DND-41 (cell line): ENCODE data around the gene P2RX5.
A peak's percentile ranks its signal among the peaks of the same experiment; 100 is the strongest.

Experiments
- ATAC-seq: fragments of 200-7000 bp; cut with Tn5 transposase; 3 replicates; pipeline ENCODE4 v1.9.1; 2021; ENCODE audit warnings: low read depth; ENCODE audit not compliant: insufficient read depth
- DNase-seq: peaks from one replicate; pipeline ENCODE4 v3.0.0-alpha.2; 2020
- H2AFZ ChIP-seq: 2 replicates; pipeline ENCODE4 v1.6.0; 2012; ENCODE audit warnings: low read depth, low read length
- H3K27ac ChIP-seq: 2 replicates; pipeline ENCODE4 v1.5.1; 2012; ENCODE audit warnings: low read length, inconsistent platforms
- H3K27me3 ChIP-seq: fragments of 200-600 bp; sonication (generic); 2 replicates; pipeline ENCODE4 v1.6.0; 2012; ENCODE audit warnings: low read length, mild to moderate bottlenecking, inconsistent platforms; ENCODE audit not compliant: insufficient read depth, poor library complexity
- H3K36me3 ChIP-seq: 2 replicates; pipeline ENCODE4 v1.5.1; 2012; ENCODE audit warnings: low read length, inconsistent platforms; ENCODE audit not compliant: insufficient read depth
- H3K4me1 ChIP-seq: 2 replicates; pipeline ENCODE4 v1.5.1; 2012; ENCODE audit warnings: mild to moderate bottlenecking, low read length; ENCODE audit not compliant: insufficient read depth
- H3K4me2 ChIP-seq: 2 replicates; pipeline ENCODE4 v1.6.0; 2012; ENCODE audit warnings: mild to moderate bottlenecking, moderate library complexity, low read length, inconsistent platforms; ENCODE audit not compliant: insufficient read depth
- H3K4me3 ChIP-seq, 2 experiments: fragments of 200-600 bp in 1 of 2; shearing (Covaris generic) in 1 of 2; 2 replicates each; pipeline ENCODE4 v1.5.1; 2012 to 2016; ENCODE audit warnings: inconsistent platforms in 2 of 2, low read length in 2 of 2, mild to moderate bottlenecking in 2 of 2, low read depth in 1 of 2, moderate library complexity in 1 of 2
- H3K79me2 ChIP-seq: 2 replicates; pipeline ENCODE4 v1.6.0; 2012; ENCODE audit warnings: low read length, inconsistent platforms; ENCODE audit not compliant: insufficient read depth
- H3K9ac ChIP-seq: 2 replicates; pipeline ENCODE4 v1.6.0; 2012; ENCODE audit warnings: low read depth, mild to moderate bottlenecking, inconsistent platforms, low read length, moderate library complexity
- H3K9me3 ChIP-seq: 2 replicates; pipeline ENCODE4 v1.5.1; 2012; ENCODE audit warnings: low read length, moderate library complexity, mild to moderate bottlenecking, inconsistent platforms; ENCODE audit not compliant: insufficient read depth, severe bottlenecking
- H4K20me1 ChIP-seq: 2 replicates; pipeline ENCODE4 v1.6.0; 2012; ENCODE audit warnings: low read length; ENCODE audit not compliant: insufficient read depth
- EZH2 ChIP-seq: IDR thresholded peaks from 3 replicates; pipeline ENCODE4 v1.6.1; 2012; ENCODE audit warnings: borderline replicate concordance, low read depth, mild to moderate bottlenecking, moderate library complexity, low read length, inconsistent platforms; ENCODE audit not compliant: severe bottlenecking
- TF ChIP-seq, protein P1 (sequence below): IDR thresholded peaks from 2 replicates; pipeline ENCODE4 v1.5.1; 2012; ENCODE audit warnings: borderline replicate concordance, low read length, moderate library complexity, mild to moderate bottlenecking; ENCODE audit not compliant: poor library complexity, severe bottlenecking; ENCODE audit errors: extremely low read depth

P2RX5 gene

DNA sequence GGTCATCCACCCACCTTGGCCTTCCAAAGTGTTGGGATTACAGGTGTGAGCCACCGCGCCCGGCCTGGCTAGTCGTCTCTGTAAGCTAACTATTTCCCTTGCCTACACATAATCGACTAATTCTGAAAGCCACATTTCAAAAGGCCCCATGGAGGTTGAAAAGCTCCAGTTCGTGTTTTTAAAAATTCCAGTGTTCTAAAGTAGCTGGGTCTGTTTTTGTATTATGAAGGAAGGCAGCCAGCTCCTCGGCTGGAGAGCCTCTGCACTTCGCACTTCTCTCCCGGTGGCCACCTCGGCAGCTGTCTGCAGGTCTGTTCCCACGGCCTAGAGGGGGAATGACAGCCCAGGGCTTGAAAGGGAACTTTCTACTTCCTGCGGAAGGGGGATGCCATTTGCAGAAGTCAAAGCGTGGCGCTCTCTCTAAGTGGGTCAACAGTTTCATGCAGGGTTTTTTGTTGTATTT is 44.7 kb upstream of the P2RX5 start:
- Histone ChIP-seq H3K27ac (peak overlapping the region; percentile 83), H3K9ac (peak overlapping the region; percentile 48), H3K27me3 (no peaks in the 10 kb centered on the region), H3K4me1 (peaks cover 46% of the 10 kb centered on the region), H3K4me2 (peak overlapping the region; percentile 24; the same call in 1 of the 2 replicates), H3K36me3 (no peaks in the 10 kb centered on the region), H4K20me1 (no peaks in the 10 kb centered on the region), H2AFZ (peak overlapping the region; percentile 50), H3K9me3 (no peaks in the 10 kb centered on the region), H3K4me3 (no peak overlapping the region), H3K79me2 (no peaks in the 10 kb centered on the region)
- TF ChIP-seq, protein P1, sequence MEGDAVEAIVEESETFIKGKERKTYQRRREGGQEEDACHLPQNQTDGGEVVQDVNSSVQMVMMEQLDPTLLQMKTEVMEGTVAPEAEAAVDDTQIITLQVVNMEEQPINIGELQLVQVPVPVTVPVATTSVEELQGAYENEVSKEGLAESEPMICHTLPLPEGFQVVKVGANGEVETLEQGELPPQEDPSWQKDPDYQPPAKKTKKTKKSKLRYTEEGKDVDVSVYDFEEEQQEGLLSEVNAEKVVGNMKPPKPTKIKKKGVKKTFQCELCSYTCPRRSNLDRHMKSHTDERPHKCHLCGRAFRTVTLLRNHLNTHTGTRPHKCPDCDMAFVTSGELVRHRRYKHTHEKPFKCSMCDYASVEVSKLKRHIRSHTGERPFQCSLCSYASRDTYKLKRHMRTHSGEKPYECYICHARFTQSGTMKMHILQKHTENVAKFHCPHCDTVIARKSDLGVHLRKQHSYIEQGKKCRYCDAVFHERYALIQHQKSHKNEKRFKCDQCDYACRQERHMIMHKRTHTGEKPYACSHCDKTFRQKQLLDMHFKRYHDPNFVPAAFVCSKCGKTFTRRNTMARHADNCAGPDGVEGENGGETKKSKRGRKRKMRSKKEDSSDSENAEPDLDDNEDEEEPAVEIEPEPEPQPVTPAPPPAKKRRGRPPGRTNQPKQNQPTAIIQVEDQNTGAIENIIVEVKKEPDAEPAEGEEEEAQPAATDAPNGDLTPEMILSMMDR: peak; percentile 18
- no peak for TF ChIP-seq EZH2
- DNase-seq: peak; percentile 94
- ATAC-seq: peak; percentile 81

DNA sequence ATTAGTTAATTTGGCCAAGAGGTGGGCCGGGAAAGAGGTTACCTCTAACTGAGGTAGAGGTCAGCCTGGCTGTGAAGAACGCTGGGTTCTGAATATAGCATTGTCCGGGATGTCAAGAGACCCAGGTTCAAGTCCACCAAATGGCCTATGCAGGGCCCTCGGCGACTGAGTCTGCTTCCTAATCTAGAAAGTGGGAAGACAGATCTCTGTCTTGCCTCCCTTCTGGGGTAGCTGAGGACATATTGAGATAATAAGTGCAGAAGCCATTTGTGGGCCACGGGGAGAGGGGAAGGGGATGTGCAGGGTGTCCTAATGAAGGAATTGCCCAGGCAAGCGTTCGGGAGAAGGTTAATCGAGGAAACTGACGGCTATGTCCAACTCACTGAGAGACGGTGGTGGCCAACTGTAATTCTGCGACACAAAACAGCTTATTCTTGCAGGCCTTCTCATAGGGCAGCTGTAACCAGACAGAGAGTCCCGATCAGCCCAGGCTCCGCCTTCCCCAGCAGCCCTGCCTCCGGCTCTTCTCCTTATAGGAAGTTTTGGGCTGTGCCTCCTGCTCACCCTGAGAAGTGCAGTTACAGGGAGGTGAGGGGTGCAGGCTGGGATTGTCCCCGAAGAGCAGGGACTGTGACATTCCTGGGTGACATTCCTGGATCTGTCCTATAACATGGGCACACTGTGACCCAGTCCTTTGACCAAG is 43.6 kb upstream of the P2RX5 start:
- H3K79me2 ChIP-seq: no peaks in the 10 kb centered on the region
- DNase-seq (no peak), ATAC-seq (no peak)
- H3K27me3 ChIP-seq: no peaks in the 10 kb centered on the region
- no peak for TF ChIP-seq EZH2
- TF ChIP-seq, protein P1: no peak
- peak overlapping the region; percentile 48 for H3K9ac ChIP-seq
- peak overlapping the region; percentile 55 for H3K4me2 ChIP-seq
- no peaks in the 10 kb centered on the region for H4K20me1 ChIP-seq
- no peaks in the 10 kb centered on the region for H3K9me3 ChIP-seq
- no peak overlapping the region for H2AFZ ChIP-seq
- peak overlapping the region; percentile 83 for H3K27ac ChIP-seq
- peak overlapping the region in 1 of 2 experiments; percentile 39; a peak in 1 of 4 replicates for H3K4me3 ChIP-seq
- H3K4me1 ChIP-seq: peaks cover 46% of the 10 kb centered on the region
- no peaks in the 10 kb centered on the region for H3K36me3 ChIP-seq

DNA sequence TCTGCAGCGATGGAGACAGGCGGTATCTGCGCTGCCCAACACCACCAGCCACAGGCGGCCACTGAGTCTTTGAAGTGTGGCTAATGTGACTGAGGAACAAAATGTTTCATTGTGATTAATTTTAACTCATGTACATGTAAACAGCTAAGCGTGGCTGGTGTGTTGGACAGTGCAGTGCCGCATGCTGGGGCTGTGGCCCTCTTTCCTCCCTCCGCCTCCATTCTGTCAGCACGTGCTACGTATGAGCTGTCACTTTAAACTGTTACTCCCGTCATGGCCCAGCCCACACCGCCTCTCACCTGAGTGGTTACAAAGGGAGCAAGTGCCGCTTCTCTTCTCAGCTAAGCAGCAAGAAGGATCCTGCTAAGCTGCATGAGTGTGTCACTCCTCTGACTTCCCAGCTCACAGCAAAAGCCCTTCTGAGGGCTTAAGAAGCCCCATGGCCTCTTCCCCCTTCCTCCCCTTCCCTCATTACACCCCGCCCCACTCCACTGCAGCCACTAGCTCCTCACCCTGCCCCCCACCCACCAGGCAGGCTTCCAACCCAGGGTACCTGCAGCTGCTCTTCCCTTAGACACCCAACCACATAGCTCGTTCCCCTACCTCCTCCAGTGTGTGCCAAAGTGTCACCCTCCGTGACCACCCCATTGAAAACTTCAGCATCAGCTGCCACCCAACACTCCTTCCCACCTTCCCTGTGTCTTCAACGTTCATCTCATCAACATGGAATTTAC is 42.8 kb upstream of the P2RX5 start:
- ATAC-seq (peak; percentile 66), DNase-seq (peak; percentile 83)
- peak overlapping the region; percentile 55 for H3K4me2 ChIP-seq
- TF ChIP-seq EZH2: no peak
- TF ChIP-seq, protein P1: no peak
- peak overlapping the region; percentile 27; the same call in 1 of the 2 replicates for H2AFZ ChIP-seq
- H3K36me3 ChIP-seq: no peaks in the 10 kb centered on the region
- H3K9me3 ChIP-seq: no peaks in the 10 kb centered on the region
- H3K27ac ChIP-seq: peak overlapping the region; percentile 83
- no peaks in the 10 kb centered on the region for H3K79me2 ChIP-seq
- H4K20me1 ChIP-seq: no peaks in the 10 kb centered on the region
- H3K27me3 ChIP-seq: no peaks in the 10 kb centered on the region
- H3K4me1 ChIP-seq: peaks cover 46% of the 10 kb centered on the region
- peak overlapping the region; percentile 48 for H3K9ac ChIP-seq
- H3K4me3 ChIP-seq: peak overlapping the region in 1 of 2 experiments; percentile 39; a peak in 2 of 4 replicates
